ENCODE measurements around the gene KNOP1. TPM values are rescaled to one million over a fixed set of nuclear protein-coding genes. Genes with fewer than 3 reads are reported as not detected.
A peak's percentile ranks its signal among the peaks of the same experiment; 100 is the strongest.

The KNOP1 gene
- total RNA-seq, 1 experiment from 2014 or later: 24.5 TPM

DNA sequence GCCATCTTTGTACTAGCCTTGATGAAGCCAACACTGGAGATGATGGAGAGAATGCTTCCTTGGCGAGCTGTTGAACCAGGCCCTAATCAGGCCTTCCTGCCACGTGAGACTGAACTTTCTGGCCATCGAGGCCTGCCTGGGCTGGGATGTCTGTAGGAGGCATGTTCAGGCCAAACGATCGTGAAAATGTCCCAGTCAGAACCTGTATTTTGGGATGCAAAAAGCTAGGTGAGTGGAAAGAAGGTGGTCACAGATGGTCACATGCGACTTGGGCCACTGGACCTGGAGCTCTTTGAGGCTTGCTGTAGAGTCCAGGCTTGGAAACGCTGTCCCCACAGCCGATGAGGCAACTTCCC lies 12.9 kb downstream of the KNOP1 start:
- DNase-seq (ENCODE audit: unreplicated experiment): no peak
- Mint-ChIP-seq H3K4me1 (ENCODE audit: insufficient read depth, unreplicated experiment) (peaks cover 12% of the 10 kb centered on the region), H3K27ac (ENCODE audit: low read depth, unreplicated experiment) (peak overlapping the region; percentile 75), H3K27me3 (ENCODE audit: insufficient read depth, unreplicated experiment) (no peaks in the 10 kb centered on the region), H3K9me3 (ENCODE audit: unreplicated experiment) (no peaks in the 10 kb centered on the region), H3K4me3 (ENCODE audit: unreplicated experiment) (no peak overlapping the region), H3K36me3 (ENCODE audit: insufficient read depth, unreplicated experiment) (peaks cover 75% of the 10 kb centered on the region)
- intact Hi-C loops (cut with micrococcal nuclease): no loop called here
- POLR2A ChIA-PET: interaction anchor here (0.6 to 2.2 kb wide), 4 partner anchors 9 to 33 kb away, joined by 3 to 8 read pairs (median 3); partner anchors contain the start of genes IQCK and KNOP1
- no TSS peak for BruUV-seq (replicated peaks)
- CTCF ChIA-PET: interaction anchor here (1.0 kb wide), 1 partner anchor 150 kb away, joined by 3 read pairs; no protein-coding TSS in a partner anchor
- TF ChIP-seq, protein P1, sequence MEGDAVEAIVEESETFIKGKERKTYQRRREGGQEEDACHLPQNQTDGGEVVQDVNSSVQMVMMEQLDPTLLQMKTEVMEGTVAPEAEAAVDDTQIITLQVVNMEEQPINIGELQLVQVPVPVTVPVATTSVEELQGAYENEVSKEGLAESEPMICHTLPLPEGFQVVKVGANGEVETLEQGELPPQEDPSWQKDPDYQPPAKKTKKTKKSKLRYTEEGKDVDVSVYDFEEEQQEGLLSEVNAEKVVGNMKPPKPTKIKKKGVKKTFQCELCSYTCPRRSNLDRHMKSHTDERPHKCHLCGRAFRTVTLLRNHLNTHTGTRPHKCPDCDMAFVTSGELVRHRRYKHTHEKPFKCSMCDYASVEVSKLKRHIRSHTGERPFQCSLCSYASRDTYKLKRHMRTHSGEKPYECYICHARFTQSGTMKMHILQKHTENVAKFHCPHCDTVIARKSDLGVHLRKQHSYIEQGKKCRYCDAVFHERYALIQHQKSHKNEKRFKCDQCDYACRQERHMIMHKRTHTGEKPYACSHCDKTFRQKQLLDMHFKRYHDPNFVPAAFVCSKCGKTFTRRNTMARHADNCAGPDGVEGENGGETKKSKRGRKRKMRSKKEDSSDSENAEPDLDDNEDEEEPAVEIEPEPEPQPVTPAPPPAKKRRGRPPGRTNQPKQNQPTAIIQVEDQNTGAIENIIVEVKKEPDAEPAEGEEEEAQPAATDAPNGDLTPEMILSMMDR (IDR thresholded peaks at IDR 0.05; ENCODE audit: unreplicated experiment): no peak

DNA sequence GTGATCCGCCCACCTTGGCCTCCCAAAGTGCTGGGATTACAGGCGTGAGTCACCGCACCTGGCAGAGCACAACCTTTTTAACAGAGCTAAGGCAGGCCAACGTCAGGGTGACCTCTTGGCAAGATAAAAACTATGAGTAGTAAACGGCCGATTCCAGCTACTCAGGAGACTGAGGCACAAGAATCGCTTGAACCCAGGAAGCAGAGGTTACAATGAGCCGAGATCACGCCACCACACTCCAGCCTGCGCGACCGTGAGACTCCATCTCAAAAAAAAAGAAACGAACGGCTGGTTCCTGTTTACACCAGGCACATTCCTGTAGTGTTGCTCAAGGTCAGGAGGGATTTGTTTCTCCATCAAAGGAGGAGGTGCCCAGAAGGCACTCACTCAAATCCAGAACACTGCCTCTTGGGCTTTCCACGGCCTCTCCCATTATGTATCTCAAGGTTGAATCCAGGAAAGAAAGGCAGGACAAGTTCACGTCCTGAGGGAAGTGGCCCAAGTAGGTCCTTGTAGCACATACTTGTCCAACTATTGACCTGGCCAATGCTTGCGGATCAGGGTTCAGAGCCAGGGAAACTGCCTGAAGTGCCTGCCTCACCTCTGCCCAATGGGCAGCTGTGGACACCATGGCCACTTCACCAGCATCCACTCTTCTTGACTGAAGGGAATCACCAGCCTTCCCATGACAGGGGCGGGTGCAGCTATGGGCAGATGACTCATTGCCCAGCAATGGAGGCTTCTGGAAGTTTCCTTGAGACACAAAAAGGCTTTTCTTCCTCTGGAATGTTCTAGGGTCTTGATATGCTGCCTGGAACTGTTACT lies 13.5 kb downstream of the KNOP1 start:
- TF ChIP-seq, protein P1 (IDR thresholded peaks at IDR 0.05; ENCODE audit: unreplicated experiment): no peak
- peak overlapping the region; percentile 75 for H3K27ac Mint-ChIP-seq (ENCODE audit: low read depth, unreplicated experiment)
- POLR2A ChIA-PET: interaction anchor here (0.6 to 2.2 kb wide), 4 partner anchors 8 to 33 kb away, joined by 3 to 8 read pairs (median 3); partner anchors contain the start of genes IQCK and KNOP1
- H3K9me3 Mint-ChIP-seq (ENCODE audit: unreplicated experiment): no peaks in the 10 kb centered on the region
- no peaks in the 10 kb centered on the region for H3K27me3 Mint-ChIP-seq (ENCODE audit: insufficient read depth, unreplicated experiment)
- peak; percentile 31 for DNase-seq (ENCODE audit: unreplicated experiment)
- CTCF ChIA-PET: interaction anchor here (1.0 to 1.3 kb wide), 3 partner anchors 103 to 182 kb away, joined by 3 to 4 read pairs (median 3); no protein-coding TSS in a partner anchor
- intact Hi-C loops (cut with micrococcal nuclease): no loop called here
- no peak overlapping the region for H3K4me3 Mint-ChIP-seq (ENCODE audit: unreplicated experiment)
- no TSS peak for BruUV-seq (replicated peaks)
- H3K4me1 Mint-ChIP-seq (ENCODE audit: insufficient read depth, unreplicated experiment): peaks cover 14% of the 10 kb centered on the region
- peaks cover 74% of the 10 kb centered on the region for H3K36me3 Mint-ChIP-seq (ENCODE audit: insufficient read depth, unreplicated experiment)

DNA sequence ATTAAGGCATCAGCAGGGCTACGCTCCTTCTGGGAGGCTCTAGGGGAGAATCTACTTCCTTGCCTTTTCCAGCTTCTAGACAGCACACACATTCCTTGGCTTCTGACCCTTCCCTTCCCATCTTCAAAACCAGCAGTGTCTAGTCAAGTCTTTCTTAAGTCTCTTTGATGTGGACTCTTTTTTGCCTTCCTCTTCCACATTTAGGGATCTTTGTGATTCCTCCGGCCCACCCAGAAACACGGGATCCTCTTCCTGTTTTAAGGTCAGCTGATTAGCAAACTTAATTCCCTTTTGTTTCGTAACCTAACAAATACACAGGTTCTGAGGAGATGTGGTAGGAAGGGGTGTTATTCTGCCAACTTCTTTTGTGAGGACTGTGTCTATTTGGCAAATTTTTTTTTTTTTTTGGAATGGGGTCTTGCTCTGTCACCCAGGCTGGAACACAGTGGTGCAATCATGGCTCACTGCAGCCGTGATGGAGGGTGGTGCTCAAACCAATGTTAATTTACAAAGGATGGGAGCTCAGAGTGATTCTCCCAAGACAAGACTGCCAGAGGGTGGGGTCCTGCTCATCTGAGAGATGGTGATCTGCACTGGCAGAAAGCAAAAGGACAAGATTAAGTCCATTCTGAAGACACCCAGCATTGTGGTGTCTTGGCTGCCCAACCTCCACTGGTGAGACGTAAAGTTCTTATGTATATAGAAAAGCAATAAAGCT lies 14.7 kb downstream of the KNOP1 start:
- POLR2A ChIA-PET: no interaction called here
- H3K36me3 Mint-ChIP-seq (ENCODE audit: insufficient read depth, unreplicated experiment): peaks cover 78% of the 10 kb centered on the region

More for the DNA sequence above, 14.7 kb downstream of the KNOP1 start:
- BruUV-seq (replicated peaks): no TSS peak
- intact Hi-C loops (cut with micrococcal nuclease): no loop called here
- H3K27me3 Mint-ChIP-seq (ENCODE audit: insufficient read depth, unreplicated experiment): no peaks in the 10 kb centered on the region
- no peak overlapping the region for H3K27ac Mint-ChIP-seq (ENCODE audit: low read depth, unreplicated experiment)
- H3K4me1 Mint-ChIP-seq (ENCODE audit: insufficient read depth, unreplicated experiment): peaks cover 19% of the 10 kb centered on the region
- no peak overlapping the region for H3K4me3 Mint-ChIP-seq (ENCODE audit: unreplicated experiment)
- TF ChIP-seq, protein P1 (IDR thresholded peaks at IDR 0.05; ENCODE audit: unreplicated experiment): no peak
- DNase-seq (ENCODE audit: unreplicated experiment): no peak
- no peaks in the 10 kb centered on the region for H3K9me3 Mint-ChIP-seq (ENCODE audit: unreplicated experiment)
- CTCF ChIA-PET: interaction anchor here (0.6 to 1.3 kb wide), 5 partner anchors 10 to 185 kb away, joined by 3 to 5 read pairs (median 4); no protein-coding TSS in a partner anchor
